HepG2 (cell line): ENCODE measurements around the gene PLXNA4. TPM values are rescaled to one million over a fixed set of nuclear protein-coding genes. Genes with fewer than 3 reads are reported as not detected.

Experiments used
- ATAC-seq: fragments of 200-7000 bp; cut with Tn5 transposase; 3 replicates; pipeline ENCODE4 v1.9.1; 2020; ENCODE audit warnings: mild to moderate bottlenecking, moderate library complexity
- BruUV-seq: library from RNA; stranded (reverse); fragments of 400-500 nt; replicated peaks from 2 replicates; lab custom pipeline; 2021; lab: Mats Ljungman, UMichigan
- CTCF ChIA-PET: fragments of 300-600 bp; formaldehyde crosslinking; extraction: SDS; loops from one replicate; lab custom pipeline; 2021; ENCODE audit warnings: low total read pairs, inconsistent platforms, low intra/inter-chr PET ratio; lab: Yijun Ruan, JAX
- POLR2A ChIA-PET: fragments of 350-600 bp; sonication (Branson Sonifier 250); formaldehyde crosslinking; loops from one replicate; lab custom pipeline; 2020; ENCODE audit warnings: antibody characterized with exemption, inconsistent platforms; lab: Yijun Ruan, JAX
- DNase-seq: peaks from one replicate; pipeline ENCODE4 v3.0.0-alpha.2; 2015; ENCODE audit warnings: low spot score
- FAIRE-seq: peaks from 3 replicates; lab custom pipeline; 2011; peaks lifted over from hg19 to GRCh38; lab: Jason Lieb, UNC
- H2AFZ ChIP-seq: one replicate; pipeline ENCODE4 v1.6.1; 2011; ENCODE audit warnings: low read length, inconsistent platforms
- H3K27ac ChIP-seq: fragments of 300-600 bp; 3 replicates; pipeline ENCODE4 v1.8.0; 2011; ENCODE audit warnings: mixed run types, mild to moderate bottlenecking, mixed read lengths, low read length, inconsistent platforms; ENCODE audit not compliant: insufficient read depth; ENCODE audit errors: extremely low read length
- H3K27me3 ChIP-seq, 2 experiments: fragments of 200-600 bp in 1 of 2; 2 replicates in 1 of 2; 3 replicates in 1 of 2; pipeline versions ENCODE4 v1.6.0 to v1.8.0; 2011; ENCODE audit warnings: low read length in 2 of 2, mild to moderate bottlenecking in 2 of 2, moderate library complexity in 2 of 2, inconsistent platforms in 1 of 2; ENCODE audit not compliant: insufficient read depth in 2 of 2, control insufficient read depth in 1 of 2
- H3K36me3 ChIP-seq, 2 experiments: fragments of 200-600 bp in 1 of 2; replicated peaks in 1 of 2; 2 replicates in 1 of 2; 3 replicates in 1 of 2; pipeline versions ENCODE4 v1.5.1 to v1.8.0; 2011; ENCODE audit warnings: low read length in 2 of 2, inconsistent platforms in 1 of 2; ENCODE audit not compliant: insufficient read depth in 2 of 2, control insufficient read depth in 1 of 2
- H3K4me1 ChIP-seq: 2 replicates; pipeline ENCODE4 v1.5.1; 2012; ENCODE audit warnings: low read length, inconsistent platforms; ENCODE audit not compliant: insufficient read depth
- H3K4me2 ChIP-seq: 2 replicates; pipeline ENCODE4 v1.6.0; 2011; ENCODE audit warnings: low read depth, low read length, inconsistent platforms
- H3K4me3 ChIP-seq, 3 experiments: fragments of 200-600 bp in 1 of 3; sonication (generic), shearing (Covaris generic) in 1 of 3; replicated peaks in 1 of 3; 2 replicates each; pipeline ENCODE4 v1.5.1; 2011 to 2016; ENCODE audit warnings: low read length in 3 of 3, inconsistent platforms in 2 of 3, low read depth in 2 of 3, mild to moderate bottlenecking in 2 of 3, control low read depth in 1 of 3, mixed read lengths in 1 of 3; ENCODE audit not compliant: insufficient read depth in 1 of 3
- H3K79me2 ChIP-seq: one replicate; pipeline ENCODE4 v1.6.1; 2011; ENCODE audit warnings: low read length, inconsistent platforms; ENCODE audit not compliant: insufficient read depth
- H3K9ac ChIP-seq: 2 replicates; pipeline ENCODE4 v1.6.0; 2011; ENCODE audit warnings: mild to moderate bottlenecking, low read depth, low read length, inconsistent platforms; ENCODE audit not compliant: insufficient read depth
- H3K9me3 ChIP-seq: 2 replicates; pipeline ENCODE4 v1.5.1; 2012; ENCODE audit warnings: mild to moderate bottlenecking, low read length
- H4K20me1 ChIP-seq: 2 replicates; pipeline ENCODE4 v1.6.0; 2011; ENCODE audit warnings: inconsistent platforms, mild to moderate bottlenecking, low read length, moderate library complexity; ENCODE audit not compliant: insufficient read depth
- ATF6 ChIP-seq: sonication (generic); formaldehyde crosslinking; conservative IDR thresholded peaks from 2 replicates; pipeline ENCODE4 v1.4.0; 2020; ENCODE audit warnings: missing genetic modification reagents
- CBX1 ChIP-seq: IDR thresholded peaks from one replicate; pipeline ENCODE4 v1.6.1; 2016; ENCODE audit warnings: antibody characterized with exemption, low read depth
- JDP2 ChIP-seq: sonication (generic); formaldehyde crosslinking; IDR thresholded peaks from 2 replicates; pipeline ENCODE4 v1.8.1; 2022; ENCODE audit warnings: missing genetic modification reagents, borderline replicate concordance
- KMT2A ChIP-seq: sonication (generic); formaldehyde crosslinking; IDR thresholded peaks from 2 replicates; pipeline ENCODE4 v1.4.0; 2020; ENCODE audit warnings: missing genetic modification reagents
- MAFG ChIP-seq: sonication (generic); formaldehyde crosslinking; IDR thresholded peaks from 2 replicates; pipeline ENCODE4 v1.5.1; 2020; ENCODE audit warnings: mild to moderate bottlenecking, missing genetic modification reagents
- PAX8 ChIP-seq: sonication (generic); formaldehyde crosslinking; IDR thresholded peaks from 2 replicates; pipeline ENCODE4 v1.8.0; 2022; ENCODE audit warnings: mild to moderate bottlenecking, missing genetic modification reagents, borderline replicate concordance
- PCBP1 ChIP-seq: fragments of 200-400 bp; formaldehyde crosslinking; IDR thresholded peaks from 2 replicates; pipeline ENCODE4 v1.6.1; 2017; ENCODE audit warnings: mild to moderate bottlenecking, low read depth, low read length, borderline replicate concordance
- PRDM4 ChIP-seq: sonication (generic); formaldehyde crosslinking; IDR thresholded peaks from 2 replicates; pipeline ENCODE4 v1.9.0; 2021; ENCODE audit warnings: missing genetic modification reagents, borderline replicate concordance
- TIGD3 ChIP-seq: sonication (generic); formaldehyde crosslinking; IDR thresholded peaks from 2 replicates; pipeline ENCODE4 v1.5.1; 2020; ENCODE audit warnings: mild to moderate bottlenecking, missing genetic modification reagents, borderline replicate concordance
- ZNF431 ChIP-seq: sonication (generic); formaldehyde crosslinking; IDR thresholded peaks from 2 replicates; pipeline ENCODE4 v1.9.0; 2022; ENCODE audit warnings: missing genetic modification reagents, low read depth, mild to moderate bottlenecking, borderline replicate concordance
- ZNF614 ChIP-seq: IDR thresholded peaks from 2 replicates; pipeline ENCODE4 v1.6.1; 2018; ENCODE audit warnings: missing biosample characterization, missing genetic modification reagents, inconsistent platforms, borderline replicate concordance
- ZNF775 ChIP-seq: sonication (generic); formaldehyde crosslinking; IDR thresholded peaks from 2 replicates; pipeline ENCODE4 v1.4.0; 2020; ENCODE audit warnings: missing genetic modification reagents, mild to moderate bottlenecking, moderate library complexity, borderline replicate concordance
- ZSCAN22 ChIP-seq: sonication (generic); formaldehyde crosslinking; IDR thresholded peaks from 2 replicates; pipeline ENCODE4 v1.4.0; 2020; ENCODE audit warnings: mild to moderate bottlenecking, missing genetic modification reagents
- WGBS: methylation state at CpG from one replicate; pipeline ENCODE4 v1.1.6; 2017; ENCODE audit warnings: low lambda C conversion rate; 5-methylcytosine and 5-hydroxymethylcytosine counted together
- in situ Hi-C: cut with HindIII; loops from 2 replicates; pipeline ENCODE4 v1.10.0; 2017; ENCODE audit warnings: low pct_unique_long_range_greater_than_20kb; ENCODE audit not compliant: extremely low pct_ligation_motif_present
- intact Hi-C: fragments of 100-400 bp; cut with micrococcal nuclease; formaldehyde crosslinking; loops from one replicate; pipeline ENCODE4 v1.10.0; 2022; ENCODE audit not compliant: unreplicated experiment
- polyA plus RNA-seq, 8 experiments: library from polyadenylated mRNA; depleted of rRNA in 3 of 8; stranded (reverse) in 7 of 8; unstranded in 1 of 8; fragments of >200 nt; fragmentation: Illumina TruSeq in 4 of 8; extraction: Trizol in 4 of 8; gene quantifications; 2 replicates each; pipeline versions ENCODE4 v1.2.1 to v1.2.3, GENCODE V29; 2011 to 2016; ENCODE audit warnings: low read depth in 4 of 8, missing spikeins in 1 of 8, mixed read lengths in 1 of 8; ENCODE audit not compliant: insufficient read depth in 1 of 8
- total RNA-seq, 5 experiments: library from RNA; depleted of rRNA; stranded (reverse); fragments of >200 nt; fragmentation: Illumina TruSeq; extraction: Trizol; gene quantifications; 2 replicates each; pipeline ENCODE4 v1.2.3, GENCODE V29; 2016; ENCODE audit warnings: low read depth in 1 of 5

PLXNA4 gene
- total and polyA plus RNA-seq, 2 of the 13 experiments (the other 11 are each of a cell fraction or from before 2014, with no cell fraction given) = 0.01 to 0.04 TPM

- DNase-seq (no peak), ATAC-seq (no peak), FAIRE-seq (no peak)
- Histone ChIP-seq H3K4me1 (no peaks in the 10 kb centered on the region), H3K4me2 (no peak overlapping the region), H3K9me3 (no peaks in the 10 kb centered on the region), H3K36me3 (no peaks in the 10 kb centered on the region), H3K27ac (no peak overlapping the region), H3K27me3 (peaks cover 4 to 72% of the 10 kb centered on the region in 2 experiments; a peak in 4 of 5 replicates), H2AFZ (no peak overlapping the region), H4K20me1 (no peaks in the 10 kb centered on the region), H3K9ac (no peak overlapping the region), H3K4me3 (no peak overlapping the region), H3K79me2 (no peaks in the 10 kb centered on the region)
- in situ Hi-C loops = no loop called here
- TF ChIP-seq ZSCAN22 = no peak
- no peak for TF ChIP-seq ATF6
- no peak for TF ChIP-seq ZNF431 (CRISPR knock-in tag)
- no peak for TF ChIP-seq CBX1
- no peak for TF ChIP-seq PCBP1
- no peak for TF ChIP-seq MAFG
- no peak for TF ChIP-seq KMT2A (CRISPR knock-in tag)
- no peak for TF ChIP-seq JDP2
- no peak for TF ChIP-seq PAX8 (CRISPR knock-in tag)
- TF ChIP-seq ZNF775 (CRISPR knock-in tag) = no peak
- no peak for TF ChIP-seq PRDM4
- TF ChIP-seq ZNF614 (CRISPR knock-in tag) = no peak
- TF ChIP-seq TIGD3 (CRISPR knock-in tag) = no peak
- BruUV-seq = no TSS peak
- 10% methylated on average over 6 of the region's 8 CpGs for WGBS
- ChIA-PET CTCF (no interaction called here), POLR2A (no interaction called here)
- intact Hi-C loops = no loop called here
Observed at GRCh38 chr7:132161976-132162375, 414.3 kb downstream of the PLXNA4 start.
